Measurements from ENCODE around the gene RBM20.
A peak's percentile ranks its signal among the peaks of the same experiment; 100 is the strongest.

RBM20 gene

DNA sequence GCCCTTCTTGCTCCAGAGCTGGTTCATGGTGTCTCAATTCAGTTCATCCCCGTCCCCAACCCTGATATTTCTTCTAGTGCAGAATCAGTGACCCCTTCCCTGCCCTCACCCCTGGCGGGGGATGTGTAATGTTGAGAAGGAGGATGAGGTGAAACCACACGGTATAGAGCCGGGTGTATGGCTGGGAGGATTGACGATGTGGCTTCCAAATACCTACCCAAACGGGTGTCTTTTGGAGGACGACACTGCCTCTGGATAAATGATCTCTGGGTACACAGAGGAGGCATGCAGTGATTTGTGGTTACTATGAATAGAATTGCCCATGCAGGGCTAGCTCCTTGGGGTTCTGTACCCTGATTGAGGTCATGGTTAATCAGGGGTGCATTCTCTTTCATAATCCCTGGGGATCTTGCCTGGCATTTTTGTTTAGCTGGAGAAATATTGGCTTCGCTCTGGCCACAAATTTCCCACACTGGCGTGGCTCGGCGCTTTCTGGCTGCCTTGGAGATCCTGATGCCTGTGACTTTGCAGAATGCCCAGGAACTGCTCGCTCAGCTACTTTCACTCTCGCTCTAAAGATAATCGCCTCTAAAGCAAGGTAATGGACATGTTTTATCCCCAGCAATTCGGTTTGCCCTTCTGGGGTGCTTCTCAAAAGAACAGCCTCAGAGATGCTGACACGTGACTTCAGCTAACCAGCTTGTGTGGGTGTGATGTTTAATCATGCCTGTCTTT, 89.2 kb downstream of the RBM20 start:
- Mint-ChIP-seq H3K27ac (no peak overlapping the region), H3K27me3 (peaks cover 35% of the 10 kb centered on the region), H3K36me3 (ENCODE audit: low read depth) (no peaks in the 10 kb centered on the region), H3K9me3 (no peaks in the 10 kb centered on the region), H3K4me1 (peaks cover 2% of the 10 kb centered on the region), H3K4me3 (no peak overlapping the region)
- no peak for DNase-seq
- ATAC-seq = no peak

DNA sequence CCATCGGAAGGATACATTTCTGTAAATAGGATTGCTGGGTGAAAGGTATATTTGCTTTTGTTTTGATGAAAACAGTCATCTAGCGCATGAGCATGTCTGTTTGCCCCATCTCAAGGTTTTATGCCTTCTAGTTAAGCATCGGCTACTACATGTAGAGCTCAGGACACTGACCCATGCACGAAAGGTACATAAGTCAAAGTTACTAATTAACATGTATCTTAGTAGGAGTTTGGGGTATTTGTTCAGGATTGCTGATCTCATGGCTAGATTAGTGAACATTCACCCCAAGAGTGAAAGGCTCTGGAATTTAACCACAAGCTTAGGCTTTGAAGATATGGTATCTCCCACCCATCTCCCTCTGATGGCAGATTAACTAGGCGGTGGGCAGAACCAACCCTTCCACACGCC, 91.5 kb downstream of the RBM20 start:
- H3K36me3 Mint-ChIP-seq (ENCODE audit: low read depth) = no peaks in the 10 kb centered on the region
- no peaks in the 10 kb centered on the region for H3K9me3 Mint-ChIP-seq
- DNase-seq = no peak
- no peak overlapping the region for H3K4me3 Mint-ChIP-seq
- peaks cover 5% of the 10 kb centered on the region for H3K4me1 Mint-ChIP-seq
- peaks cover 37% of the 10 kb centered on the region for H3K27me3 Mint-ChIP-seq
- no peak overlapping the region for H3K27ac Mint-ChIP-seq
- ATAC-seq = no peak

DNA sequence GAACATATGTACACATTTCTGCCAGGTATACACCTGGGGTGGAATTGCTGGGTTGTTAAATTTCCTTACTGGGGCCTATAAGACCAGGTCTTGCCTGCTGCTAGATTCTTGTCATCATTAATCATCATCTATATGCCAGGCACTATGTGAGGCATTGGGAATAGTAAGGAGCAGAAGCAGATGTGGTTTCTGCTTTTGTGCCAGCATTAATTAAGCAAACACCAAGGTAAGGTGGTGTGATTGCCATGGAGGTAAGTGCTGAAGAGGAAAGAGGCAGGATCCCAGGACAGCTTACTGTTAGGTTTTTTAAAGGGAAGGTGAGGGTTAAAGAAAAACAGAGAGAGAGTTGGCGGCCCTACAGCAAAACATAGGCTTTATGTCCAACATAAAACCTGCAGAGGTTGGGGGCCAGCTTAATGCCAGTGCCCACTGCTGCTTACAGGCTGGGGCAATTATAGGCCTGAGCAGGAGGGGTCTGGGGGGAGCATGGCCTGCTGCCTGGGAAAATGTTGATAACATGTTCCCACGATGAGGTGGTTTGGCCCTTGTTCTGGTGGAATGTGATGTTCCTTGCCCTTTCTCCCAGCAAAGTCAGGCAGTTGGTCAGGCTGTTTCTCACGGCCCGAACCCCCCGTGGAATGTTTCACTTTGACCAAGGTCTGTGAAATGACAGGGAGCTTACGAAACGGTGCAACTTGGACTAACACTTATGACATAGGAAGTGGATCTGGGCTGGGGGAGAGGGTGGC, 93.9 kb downstream of the RBM20 start:
- H3K4me3 Mint-ChIP-seq = no peak overlapping the region
- DNase-seq (no peak), ATAC-seq (no peak)
- peaks cover 8% of the 10 kb centered on the region for H3K4me1 Mint-ChIP-seq
- H3K27ac Mint-ChIP-seq = no peak overlapping the region
- H3K27me3 Mint-ChIP-seq = peaks cover 19% of the 10 kb centered on the region
- no peaks in the 10 kb centered on the region for H3K9me3 Mint-ChIP-seq
- H3K36me3 Mint-ChIP-seq (ENCODE audit: low read depth) = no peaks in the 10 kb centered on the region

DNA sequence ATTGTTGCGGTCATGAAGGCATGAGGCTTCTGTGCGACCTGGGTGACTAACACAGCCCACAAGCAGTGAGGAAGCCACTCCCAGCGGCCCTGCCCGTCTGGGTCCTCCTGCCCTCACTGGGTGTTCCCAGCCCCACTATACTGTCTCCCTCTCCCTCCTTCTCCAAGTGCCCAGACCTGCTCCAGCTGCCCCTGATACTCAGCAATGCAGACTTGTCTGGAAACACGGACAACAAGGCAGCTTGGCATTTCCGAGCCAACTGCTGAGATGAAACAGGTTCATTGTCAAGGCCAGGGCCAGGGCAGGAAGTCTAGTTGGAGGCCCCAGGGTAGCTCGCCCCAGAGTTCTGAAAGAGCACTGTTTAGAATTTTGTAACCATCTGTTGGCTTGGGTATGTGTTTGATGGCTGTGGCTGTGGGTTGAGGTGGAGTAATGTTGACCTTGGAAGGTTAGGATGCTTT, 95.7 kb downstream of the RBM20 start:
- DNase-seq (no peak), ATAC-seq (peak; percentile 73)
- Mint-ChIP-seq H3K36me3 (ENCODE audit: low read depth) (no peaks in the 10 kb centered on the region), H3K27me3 (peaks cover 11% of the 10 kb centered on the region), H3K4me1 (peaks cover 9% of the 10 kb centered on the region), H3K27ac (no peak overlapping the region), H3K9me3 (no peaks in the 10 kb centered on the region), H3K4me3 (no peak overlapping the region)

DNA sequence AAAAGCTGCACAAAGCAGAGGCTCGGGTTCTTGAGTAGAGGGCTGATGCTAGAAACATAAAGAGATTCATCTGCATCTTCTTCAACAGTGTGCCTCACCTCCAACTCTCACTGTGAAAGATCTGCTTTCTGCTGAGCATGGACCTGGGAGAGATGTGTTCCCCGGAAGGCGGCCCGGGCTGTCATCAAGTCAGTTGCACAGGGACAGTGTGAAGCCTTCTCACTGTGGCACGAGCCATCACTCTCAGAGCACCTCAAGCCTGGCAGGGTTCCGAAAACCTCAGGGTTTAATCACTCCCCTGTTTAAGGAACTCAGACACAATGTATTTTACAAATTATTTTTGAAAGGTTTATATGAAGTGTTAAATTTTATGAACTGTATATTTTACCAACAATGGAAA, 98.7 kb downstream of the RBM20 start:
- peaks cover 3% of the 10 kb centered on the region for H3K27me3 Mint-ChIP-seq
- no peaks in the 10 kb centered on the region for H3K36me3 Mint-ChIP-seq (ENCODE audit: low read depth)
- H3K4me1 Mint-ChIP-seq = peaks cover 23% of the 10 kb centered on the region
- ATAC-seq (no peak), DNase-seq (no peak)
- H3K27ac Mint-ChIP-seq = no peak overlapping the region
- no peak overlapping the region for H3K4me3 Mint-ChIP-seq
- H3K9me3 Mint-ChIP-seq = no peaks in the 10 kb centered on the region

DNA sequence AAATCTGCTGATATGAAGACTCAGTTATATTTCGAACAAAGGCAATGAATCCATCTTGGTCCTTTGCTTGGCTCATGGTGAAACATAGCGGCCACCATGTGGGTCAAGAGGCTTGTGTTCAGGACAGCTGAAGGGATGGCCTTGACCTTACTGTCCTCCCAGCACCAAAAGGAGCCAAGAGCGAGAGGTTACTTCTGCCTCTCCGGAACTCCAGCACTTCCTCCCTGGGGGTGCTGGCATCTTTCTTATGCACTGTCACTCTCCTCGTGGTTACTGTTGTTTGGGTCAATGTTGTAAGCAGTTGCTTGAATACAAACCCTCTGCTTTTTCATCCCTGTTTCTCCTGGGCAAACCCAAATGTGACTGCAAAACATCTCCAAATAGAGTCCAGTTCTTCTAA, 100.6 kb downstream of the RBM20 start:
- Mint-ChIP-seq H3K4me1 (peaks cover 37% of the 10 kb centered on the region), H3K27ac (no peak overlapping the region), H3K27me3 (no peaks in the 10 kb centered on the region), H3K9me3 (peaks cover 13% of the 10 kb centered on the region), H3K36me3 (ENCODE audit: low read depth) (peaks cover 15% of the 10 kb centered on the region), H3K4me3 (no peak overlapping the region)
- DNase-seq (no peak), ATAC-seq (no peak)

DNA sequence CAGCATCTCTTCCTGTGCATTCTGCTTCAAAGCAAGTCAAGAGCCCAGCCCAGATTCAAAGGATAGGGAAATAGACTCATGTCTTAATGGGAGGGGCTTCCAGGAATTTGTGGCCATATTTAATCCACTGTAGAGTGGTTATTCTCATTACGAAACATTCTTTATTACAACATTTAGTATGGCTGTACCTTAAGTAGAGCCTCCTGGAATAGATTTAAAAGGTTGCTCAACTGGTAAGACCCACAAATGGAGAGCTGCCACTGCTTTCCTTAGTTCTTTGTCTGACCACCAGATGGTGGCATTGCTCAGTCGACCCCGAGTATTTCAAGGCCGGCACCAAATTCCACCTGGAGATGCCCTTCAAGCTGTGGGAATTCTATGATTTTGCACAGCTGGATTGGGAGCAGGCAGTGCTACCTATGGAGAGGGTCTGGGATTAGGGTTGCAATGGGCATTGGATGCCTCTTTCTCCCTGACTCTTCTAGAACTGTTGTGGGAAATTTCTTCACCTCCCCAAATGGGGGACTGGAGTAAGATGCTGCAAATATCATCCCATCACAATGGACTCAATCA, 102.2 kb downstream of the RBM20 start:
- peaks cover 50% of the 10 kb centered on the region for H3K4me1 Mint-ChIP-seq
- H3K27ac Mint-ChIP-seq = no peak overlapping the region
- no peak overlapping the region for H3K4me3 Mint-ChIP-seq
- ATAC-seq = no peak
- H3K9me3 Mint-ChIP-seq = peaks cover 13% of the 10 kb centered on the region
- H3K36me3 Mint-ChIP-seq (ENCODE audit: low read depth) = peaks cover 18% of the 10 kb centered on the region
- peak; percentile 55 for DNase-seq
- no peaks in the 10 kb centered on the region for H3K27me3 Mint-ChIP-seq

DNA sequence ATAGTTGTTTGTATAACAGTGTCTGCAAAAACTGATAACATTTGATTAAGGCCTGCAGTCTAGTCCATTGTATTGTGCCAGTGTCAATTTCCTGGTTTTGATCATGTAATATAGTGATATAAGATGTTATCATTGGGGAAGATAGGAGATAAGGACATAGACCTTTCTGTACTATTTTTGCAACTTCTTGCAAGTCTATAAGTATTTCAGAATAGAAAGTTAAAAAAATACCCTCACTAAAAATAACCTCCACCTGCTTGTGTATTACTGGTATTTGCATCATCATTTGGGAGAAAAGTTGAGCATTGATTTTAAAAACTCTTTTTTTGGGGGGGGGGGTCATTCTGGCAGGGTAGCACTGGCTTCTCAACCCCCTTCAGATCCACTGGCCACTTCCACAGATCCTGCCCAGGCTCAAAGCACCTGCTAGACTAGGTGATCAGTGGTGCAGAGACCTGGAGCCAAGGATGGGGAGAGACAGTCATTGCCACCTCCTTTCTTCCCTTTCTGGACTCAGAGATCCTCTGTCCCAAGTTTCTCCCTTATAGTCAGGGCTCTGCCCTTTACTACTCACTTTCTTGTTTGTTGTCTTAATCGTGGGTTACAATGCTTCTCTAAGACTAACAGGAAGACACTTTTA, 103.0 kb downstream of the RBM20 start:
- Mint-ChIP-seq H3K27me3 (no peaks in the 10 kb centered on the region), H3K4me3 (no peak overlapping the region), H3K27ac (peak overlapping the region; percentile 76), H3K9me3 (peaks cover 13% of the 10 kb centered on the region), H3K36me3 (ENCODE audit: low read depth) (peaks cover 18% of the 10 kb centered on the region), H3K4me1 (peaks cover 57% of the 10 kb centered on the region)
- DNase-seq (no peak), ATAC-seq (no peak)

DNA sequence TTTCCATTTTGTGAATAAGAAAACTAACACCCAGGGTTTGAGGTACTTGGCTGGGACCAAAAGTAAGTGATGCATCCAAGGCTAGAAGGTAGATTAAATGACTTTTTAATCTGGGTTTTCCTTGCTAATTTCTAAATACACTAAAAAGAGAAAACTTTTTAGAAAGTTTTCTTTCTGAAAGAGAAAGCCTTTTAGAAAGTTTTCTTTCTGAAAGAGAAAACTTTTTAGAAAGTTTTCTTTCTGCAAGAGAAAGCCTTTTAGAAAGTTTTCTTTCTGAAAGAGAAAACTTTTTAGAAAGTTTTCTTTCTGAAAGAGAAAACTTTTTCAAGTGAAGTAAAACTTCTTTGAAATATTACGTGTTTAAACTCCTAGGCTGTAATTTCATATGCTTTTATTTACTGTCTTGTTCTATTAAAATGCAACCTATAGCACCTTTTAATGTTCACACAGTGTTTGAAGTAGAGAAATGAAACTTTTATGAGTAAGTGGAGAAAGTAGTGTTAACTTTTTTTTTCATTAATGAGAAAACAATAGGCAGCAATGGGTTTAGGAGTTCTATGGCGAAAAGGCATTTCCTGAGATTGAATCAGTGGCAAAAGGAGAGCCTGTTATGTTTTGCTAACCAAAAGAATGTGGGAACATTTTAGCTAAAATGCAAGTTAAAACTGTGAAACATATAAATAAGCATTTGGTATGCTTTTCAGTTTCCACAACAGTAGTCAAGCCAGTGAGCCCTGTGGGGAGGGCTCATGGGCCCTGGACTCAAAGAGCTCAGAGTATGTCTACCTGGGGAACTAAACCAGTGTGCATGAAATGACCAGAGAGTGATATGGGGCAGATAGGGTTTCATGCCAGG, 103.7 kb downstream of the RBM20 start:
- Mint-ChIP-seq H3K9me3 (peaks cover 13% of the 10 kb centered on the region), H3K4me1 (peaks cover 60% of the 10 kb centered on the region), H3K4me3 (peak overlapping the region; percentile 34), H3K27me3 (no peaks in the 10 kb centered on the region), H3K27ac (peak overlapping the region; percentile 93), H3K36me3 (ENCODE audit: low read depth) (peaks cover 18% of the 10 kb centered on the region)
- no peak for DNase-seq
- ATAC-seq = no peak

DNA sequence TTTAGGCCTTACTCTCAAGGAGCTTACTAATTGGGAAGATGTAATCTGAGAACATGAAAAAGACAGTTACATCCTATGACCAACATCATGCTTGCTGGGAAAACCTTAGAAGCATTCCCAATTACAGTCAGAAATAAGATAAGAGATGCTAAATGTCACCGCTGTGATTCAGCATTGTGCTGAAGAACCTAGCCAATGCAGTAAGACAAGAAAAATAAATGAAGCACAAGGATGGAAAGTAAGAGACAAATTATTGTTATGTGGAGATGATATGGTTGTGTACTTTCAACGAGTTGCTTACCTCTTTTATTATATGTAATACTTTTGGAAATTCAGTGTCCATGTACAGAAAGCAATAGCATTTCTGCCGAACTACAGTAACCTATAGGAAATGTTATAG, 104.8 kb downstream of the RBM20 start:
- Mint-ChIP-seq H3K27ac (peak overlapping the region; percentile 93), H3K27me3 (no peaks in the 10 kb centered on the region), H3K9me3 (peaks cover 13% of the 10 kb centered on the region), H3K36me3 (ENCODE audit: low read depth) (peaks cover 20% of the 10 kb centered on the region), H3K4me1 (peaks cover 68% of the 10 kb centered on the region), H3K4me3 (peak overlapping the region; percentile 34)
- DNase-seq (no peak), ATAC-seq (no peak)

DNA sequence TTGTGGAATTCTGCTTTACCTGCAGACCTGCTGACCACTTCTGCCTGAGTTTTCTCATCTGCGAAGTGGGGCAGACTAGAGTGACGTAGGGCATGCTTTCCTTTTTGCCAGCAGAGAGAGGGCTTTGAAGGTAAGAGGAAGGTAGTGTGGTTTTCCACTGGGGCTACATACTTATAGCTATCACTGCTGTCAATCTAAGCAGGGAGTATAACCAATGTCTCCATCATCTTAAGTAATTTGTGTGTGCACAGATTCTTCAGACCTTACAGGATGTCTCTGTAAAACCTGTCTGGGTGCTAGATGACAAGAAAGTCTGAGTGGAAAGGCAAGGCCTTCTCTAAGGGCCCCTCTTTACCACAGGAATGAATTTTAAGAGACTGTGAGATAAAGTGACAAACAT, 106.8 kb downstream of the RBM20 start:
- no peak for DNase-seq
- Mint-ChIP-seq H3K4me3 (no peak overlapping the region), H3K36me3 (ENCODE audit: low read depth) (peaks cover 22% of the 10 kb centered on the region), H3K27me3 (no peaks in the 10 kb centered on the region), H3K4me1 (peaks cover 76% of the 10 kb centered on the region), H3K27ac (peak overlapping the region; percentile 88), H3K9me3 (peaks cover 13% of the 10 kb centered on the region)
- ATAC-seq = peak; percentile 13

DNA sequence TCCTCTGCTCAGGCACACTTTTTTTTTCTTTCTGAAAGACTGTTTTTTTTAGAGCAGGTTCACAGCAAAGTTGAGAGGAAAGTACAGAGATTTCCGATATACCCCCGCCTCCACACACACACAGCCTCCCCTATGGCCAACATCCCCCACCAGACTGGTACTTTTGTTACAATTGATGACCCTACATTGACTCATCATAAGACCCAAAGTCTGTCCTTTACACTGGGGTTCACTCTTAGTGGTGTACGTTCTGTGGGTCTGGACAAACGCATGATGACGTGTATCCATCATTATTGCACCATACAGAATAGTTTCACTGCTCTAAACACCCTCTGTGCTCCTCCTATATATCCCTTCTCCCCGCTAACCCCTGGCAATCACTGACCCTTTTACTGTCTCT, 107.7 kb downstream of the RBM20 start:
- peak overlapping the region; percentile 88 for H3K27ac Mint-ChIP-seq
- DNase-seq (peak; percentile 44), ATAC-seq (peak; percentile 86)
- peaks cover 13% of the 10 kb centered on the region for H3K9me3 Mint-ChIP-seq
- no peak overlapping the region for H3K4me3 Mint-ChIP-seq
- peaks cover 71% of the 10 kb centered on the region for H3K4me1 Mint-ChIP-seq
- H3K36me3 Mint-ChIP-seq (ENCODE audit: low read depth) = peaks cover 22% of the 10 kb centered on the region
- H3K27me3 Mint-ChIP-seq = no peaks in the 10 kb centered on the region

DNA sequence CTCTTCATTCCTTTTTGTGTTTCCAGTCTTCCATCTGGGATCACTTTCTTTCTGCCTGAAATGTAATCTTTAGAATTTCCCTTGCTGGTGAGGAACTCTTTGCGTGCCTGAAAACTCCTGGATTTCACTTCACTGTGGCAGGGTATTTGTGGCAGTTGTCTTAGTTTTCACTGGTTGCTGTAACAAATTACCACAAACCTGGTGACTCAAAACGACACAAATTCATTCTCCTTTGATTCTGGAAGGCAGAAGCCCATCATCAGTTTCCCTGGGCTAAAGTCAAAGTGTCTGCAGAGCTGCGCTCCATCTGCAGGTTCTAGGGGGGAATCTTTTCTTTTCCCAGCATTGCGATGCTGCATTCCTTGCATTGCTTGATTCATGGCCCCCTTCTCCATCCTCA, 109.3 kb downstream of the RBM20 start:
- DNase-seq (no peak), ATAC-seq (no peak)
- Mint-ChIP-seq H3K27ac (peak overlapping the region; percentile 43), H3K36me3 (ENCODE audit: low read depth) (peaks cover 18% of the 10 kb centered on the region), H3K27me3 (no peaks in the 10 kb centered on the region), H3K4me3 (no peak overlapping the region), H3K9me3 (peaks cover 12% of the 10 kb centered on the region), H3K4me1 (peaks cover 57% of the 10 kb centered on the region)
